ENCODE measurements around the gene ROPN1B.

- TF ChIP-seq CTCF (IDR thresholded peaks at IDR 0.05; ENCODE audit: insufficient read depth, low read length, poor library complexity, severe bottlenecking) (no peak), EZH2phosphoT487 (conservative IDR thresholded peaks at IDR 0.05; ENCODE audit: low read length) (no peak)
Observed at GRCh38 chr3:125961289-125961589, 7.7 kb upstream of the ROPN1B start.
